WTC11 (cell line): Measurements from ENCODE around the gene FBF1.

Experiments
- HMGXB4 ChIP-seq: sonication (generic); formaldehyde crosslinking; IDR thresholded peaks from 2 replicates; pipeline ENCODE4 v1.8.1; 2023; ENCODE audit warnings: mild to moderate bottlenecking, moderate library complexity, missing genetic modification reagents
- NR2C2 ChIP-seq: sonication (generic); formaldehyde crosslinking; IDR thresholded peaks from 2 replicates; pipeline ENCODE4 v1.8.0; 2022; ENCODE audit warnings: mild to moderate bottlenecking, missing genetic modification reagents
- TF ChIP-seq, protein P1 (sequence below): fragments of 200-600 bp; IDR thresholded peaks from 2 replicates; pipeline ENCODE4 v1.8.0; 2022; ENCODE audit warnings: antibody characterized with exemption
- TF ChIP-seq, protein P2 (sequence below): sonication (generic); formaldehyde crosslinking; IDR thresholded peaks from 2 replicates; pipeline ENCODE4 v1.8.1; 2022; ENCODE audit warnings: mild to moderate bottlenecking, moderate library complexity, missing genetic modification reagents

DNA sequence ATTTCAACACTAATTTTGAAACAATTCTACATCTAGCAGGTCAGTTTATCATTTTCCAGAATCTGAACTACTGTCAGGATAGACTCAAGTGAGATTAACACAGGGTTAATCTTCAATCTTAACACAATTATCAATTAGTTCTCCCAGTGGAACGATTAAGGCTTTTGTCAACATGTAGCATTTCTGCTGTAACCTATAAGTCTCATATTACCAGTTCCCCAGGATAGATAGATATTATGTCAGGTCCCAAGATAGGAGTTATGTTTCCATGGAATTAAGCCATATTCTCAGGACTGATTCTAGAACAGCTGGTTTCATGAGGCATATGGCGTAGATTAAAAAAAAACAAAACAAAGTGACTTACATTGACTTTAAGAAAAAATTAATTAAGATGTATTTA is 4.4 kb upstream of the FBF1 start:
- TF ChIP-seq, protein P1, sequence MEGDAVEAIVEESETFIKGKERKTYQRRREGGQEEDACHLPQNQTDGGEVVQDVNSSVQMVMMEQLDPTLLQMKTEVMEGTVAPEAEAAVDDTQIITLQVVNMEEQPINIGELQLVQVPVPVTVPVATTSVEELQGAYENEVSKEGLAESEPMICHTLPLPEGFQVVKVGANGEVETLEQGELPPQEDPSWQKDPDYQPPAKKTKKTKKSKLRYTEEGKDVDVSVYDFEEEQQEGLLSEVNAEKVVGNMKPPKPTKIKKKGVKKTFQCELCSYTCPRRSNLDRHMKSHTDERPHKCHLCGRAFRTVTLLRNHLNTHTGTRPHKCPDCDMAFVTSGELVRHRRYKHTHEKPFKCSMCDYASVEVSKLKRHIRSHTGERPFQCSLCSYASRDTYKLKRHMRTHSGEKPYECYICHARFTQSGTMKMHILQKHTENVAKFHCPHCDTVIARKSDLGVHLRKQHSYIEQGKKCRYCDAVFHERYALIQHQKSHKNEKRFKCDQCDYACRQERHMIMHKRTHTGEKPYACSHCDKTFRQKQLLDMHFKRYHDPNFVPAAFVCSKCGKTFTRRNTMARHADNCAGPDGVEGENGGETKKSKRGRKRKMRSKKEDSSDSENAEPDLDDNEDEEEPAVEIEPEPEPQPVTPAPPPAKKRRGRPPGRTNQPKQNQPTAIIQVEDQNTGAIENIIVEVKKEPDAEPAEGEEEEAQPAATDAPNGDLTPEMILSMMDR, result no peak
- TF ChIP-seq HMGXB4 (no peak), NR2C2 (CRISPR knock-in tag) (no peak)
- TF ChIP-seq, protein P2, sequence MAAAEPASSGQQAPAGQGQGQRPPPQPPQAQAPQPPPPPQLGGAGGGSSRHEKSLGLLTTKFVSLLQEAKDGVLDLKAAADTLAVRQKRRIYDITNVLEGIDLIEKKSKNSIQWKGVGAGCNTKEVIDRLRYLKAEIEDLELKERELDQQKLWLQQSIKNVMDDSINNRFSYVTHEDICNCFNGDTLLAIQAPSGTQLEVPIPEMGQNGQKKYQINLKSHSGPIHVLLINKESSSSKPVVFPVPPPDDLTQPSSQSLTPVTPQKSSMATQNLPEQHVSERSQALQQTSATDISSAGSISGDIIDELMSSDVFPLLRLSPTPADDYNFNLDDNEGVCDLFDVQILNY, result no peak
